Islet of Langerhans (tissue), 1 donor: ENCODE results near the gene EPB41L3.
A peak's percentile ranks its signal among the peaks of the same experiment; 100 is the strongest.
"Not testable (repeated sequence)": the region's sequence is repeated elsewhere in the genome, so short reads cannot be mapped to it uniquely, and the experiment has no call there.

Experiments used
- FAIRE-seq: peaks from one replicate; lab custom pipeline; 2011; peaks lifted over from hg19 to GRCh38; lab: Jason Lieb, UNC

EPB41L3 gene

DNA sequence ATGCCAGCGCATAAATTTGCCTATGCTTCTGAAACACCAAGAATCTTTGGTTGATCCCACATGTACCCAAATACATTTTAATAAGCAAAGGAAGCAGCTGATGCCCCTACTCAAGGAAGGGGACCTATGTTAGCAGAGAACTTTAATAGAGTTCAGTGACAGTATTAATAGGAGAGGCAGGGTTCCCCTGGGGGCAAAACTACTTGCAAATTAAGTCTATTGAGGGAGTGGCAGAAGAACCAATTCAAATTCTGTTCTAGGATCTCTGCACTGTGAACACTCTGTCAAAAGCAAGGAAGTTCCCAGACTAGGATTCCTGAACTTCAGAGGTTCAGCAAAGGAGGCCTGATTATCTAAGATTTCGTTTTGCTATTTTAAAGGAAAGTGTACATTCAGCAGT is 47.5 kb downstream of the EPB41L3 start:
- no peak for FAIRE-seq

- FAIRE-seq = no peak
These were observed 52.9 kb downstream of the EPB41L3 start for GRCh38 chr18:5490753-5491480.

DNA sequence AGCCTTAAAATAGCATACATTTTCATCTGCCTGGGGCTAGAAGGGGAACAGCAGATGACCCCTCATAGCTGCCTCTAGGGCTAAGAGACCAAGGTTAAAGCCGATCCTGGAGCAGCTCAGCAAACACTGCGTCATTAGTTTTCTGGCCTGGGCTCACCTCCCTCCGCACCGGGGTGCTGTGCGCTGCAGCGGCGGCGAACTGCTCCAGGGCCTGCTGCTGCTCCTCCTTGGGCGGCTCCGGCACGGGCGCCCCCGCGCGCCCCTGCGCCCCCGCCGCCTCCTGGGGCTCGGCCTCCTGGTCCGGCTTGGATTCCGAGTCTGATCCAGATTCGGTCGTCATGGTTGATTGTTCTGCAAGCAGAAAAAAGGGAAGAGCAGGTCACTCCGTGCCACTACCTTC is 55.0 kb downstream of the EPB41L3 start:
- no peak for FAIRE-seq

GRCh38 chr18:5488044-5488443 is 55.8 kb downstream of the EPB41L3 start:
- not testable (repeated sequence) for FAIRE-seq

DNA sequence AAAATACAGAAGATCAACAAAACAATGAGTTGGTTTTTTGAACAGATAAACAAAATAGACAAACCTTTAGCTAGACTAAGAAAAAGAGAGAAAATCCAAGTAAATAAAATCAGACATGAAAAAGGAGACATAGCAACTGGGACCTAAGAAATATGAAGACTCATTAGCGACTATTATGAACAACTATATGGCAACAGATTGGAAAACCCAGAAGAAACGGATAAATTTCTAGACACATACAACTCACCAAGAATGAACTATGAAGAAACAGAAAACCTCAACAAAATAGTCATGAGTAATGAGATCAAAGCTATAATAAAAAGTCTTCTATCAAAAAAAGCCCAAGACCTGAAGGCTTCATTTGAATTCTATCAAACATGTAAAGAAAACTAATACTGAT is 59.3 kb downstream of the EPB41L3 start:
- FAIRE-seq = peak; percentile 70

- no peak for FAIRE-seq
These were observed 62.2 kb downstream of the EPB41L3 start for GRCh38 chr18:5481621-5482020.

DNA sequence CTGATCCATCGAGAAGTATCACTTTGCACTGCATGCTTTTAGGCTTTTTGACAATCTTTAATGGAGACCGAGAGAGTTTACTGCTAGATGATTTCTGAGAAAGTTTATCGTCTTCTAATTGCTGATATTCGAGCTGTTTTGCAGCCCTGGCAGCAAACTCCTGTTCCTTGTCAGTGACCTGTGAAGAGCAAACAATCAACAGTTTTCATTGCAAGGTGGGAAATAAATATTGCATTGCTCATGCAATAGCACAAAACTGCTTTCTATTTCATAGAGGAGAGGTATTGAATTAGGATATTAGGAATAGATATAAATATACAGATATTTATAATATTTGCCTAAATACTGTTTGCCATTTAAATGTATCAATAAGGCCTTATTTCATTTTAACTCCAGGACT is 65.5 kb downstream of the EPB41L3 start:
- FAIRE-seq = no peak

DNA sequence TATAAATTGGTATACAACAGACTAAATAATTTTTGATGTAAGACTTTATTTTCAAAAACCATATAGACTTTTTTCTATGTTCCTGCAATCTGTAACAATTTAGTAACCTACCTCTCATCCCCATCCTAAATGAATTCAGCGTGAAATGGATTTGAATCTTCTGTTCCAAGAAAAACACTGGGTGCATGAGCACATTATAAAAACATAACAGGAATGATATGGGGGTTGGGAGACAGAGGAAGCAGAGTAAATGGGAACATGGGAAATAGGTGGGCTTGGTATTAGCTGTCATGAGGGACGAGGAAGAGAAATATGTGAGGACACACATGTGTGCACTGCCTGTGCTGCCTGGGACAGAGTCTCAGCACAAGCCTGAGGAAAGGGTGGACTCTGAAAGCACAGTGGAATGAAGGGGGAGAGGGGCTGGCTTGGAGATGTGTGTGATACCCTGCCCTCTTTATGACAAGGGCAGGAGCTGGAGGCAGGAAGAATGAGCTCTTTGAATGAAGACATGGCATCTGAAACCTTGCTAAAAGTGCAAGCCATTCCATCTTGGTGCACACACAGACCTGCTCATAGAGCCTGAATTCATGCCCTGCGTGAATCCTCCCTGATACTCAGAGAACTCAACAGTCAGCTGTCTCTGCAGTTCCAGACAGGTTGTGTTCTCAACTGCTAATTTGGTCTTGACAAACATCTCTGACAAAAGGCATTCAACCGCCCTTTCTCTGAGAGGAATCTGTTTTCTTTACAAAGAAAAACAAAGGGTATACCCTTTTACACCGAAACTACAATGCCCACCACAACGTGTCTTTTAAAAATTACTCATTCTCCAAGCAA is 66.6 kb downstream of the EPB41L3 start:
- no peak for FAIRE-seq

GRCh38 chr18:5475267-5475666 is 68.5 kb downstream of the EPB41L3 start:
- FAIRE-seq = no peak

DNA sequence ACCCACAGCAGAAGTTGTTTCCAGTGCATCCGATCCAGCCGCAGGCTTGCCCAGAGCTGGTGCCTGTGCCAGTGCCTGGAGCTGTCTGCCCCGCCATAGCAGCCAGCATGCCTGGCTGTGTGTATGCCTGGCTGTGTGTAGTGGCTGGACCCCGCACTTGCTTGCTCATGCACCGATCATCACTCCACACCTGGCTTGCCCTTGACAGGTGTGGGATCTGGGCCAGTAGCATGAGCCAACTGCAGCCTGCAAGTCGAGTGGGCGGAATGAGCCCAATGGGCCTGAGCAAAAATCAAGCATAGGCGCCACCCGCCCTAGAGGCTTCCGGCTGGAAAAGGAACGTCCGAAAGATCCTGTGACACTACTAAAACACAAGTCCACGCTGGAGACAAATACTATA is 74.5 kb downstream of the EPB41L3 start:
- FAIRE-seq = no peak

GRCh38 chr18:5468394-5468793 is 75.4 kb downstream of the EPB41L3 start:
- FAIRE-seq = no peak

- no peak for FAIRE-seq
These were observed 76.1 kb downstream of the EPB41L3 start for GRCh38 chr18:5467671-5468070.

- no peak for FAIRE-seq
These were observed 77.5 kb downstream of the EPB41L3 start for GRCh38 chr18:5466256-5466655.

GRCh38 chr18:5464251-5464650 is 79.5 kb downstream of the EPB41L3 start:
- no peak for FAIRE-seq

GRCh38 chr18:5463831-5464230 is 80.0 kb downstream of the EPB41L3 start:
- no peak for FAIRE-seq

DNA sequence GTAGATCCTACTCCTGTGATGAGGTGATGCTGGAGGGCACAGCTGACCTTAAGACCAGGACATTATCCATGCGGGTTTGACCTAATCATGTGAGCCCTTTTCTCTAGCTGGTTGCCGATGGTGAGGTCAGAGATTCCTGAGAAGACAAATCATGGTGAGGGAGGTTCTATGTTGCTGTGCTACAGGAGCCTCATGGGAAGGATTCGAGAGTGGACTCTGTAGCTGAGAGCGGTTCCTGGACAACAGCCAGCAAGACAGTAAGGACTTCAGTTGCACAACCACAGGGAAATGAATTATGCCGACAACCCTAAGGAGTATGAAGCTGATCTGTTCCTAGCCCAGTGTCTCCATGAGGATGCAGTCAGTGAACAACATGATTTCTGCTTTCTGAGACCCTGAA is 80.4 kb downstream of the EPB41L3 start:
- no peak for FAIRE-seq

- FAIRE-seq = no peak
These were observed 81.6 kb downstream of the EPB41L3 start for GRCh38 chr18:5462227-5462626.

- no peak for FAIRE-seq
These were observed 82.8 kb downstream of the EPB41L3 start for GRCh38 chr18:5461041-5461440.

DNA sequence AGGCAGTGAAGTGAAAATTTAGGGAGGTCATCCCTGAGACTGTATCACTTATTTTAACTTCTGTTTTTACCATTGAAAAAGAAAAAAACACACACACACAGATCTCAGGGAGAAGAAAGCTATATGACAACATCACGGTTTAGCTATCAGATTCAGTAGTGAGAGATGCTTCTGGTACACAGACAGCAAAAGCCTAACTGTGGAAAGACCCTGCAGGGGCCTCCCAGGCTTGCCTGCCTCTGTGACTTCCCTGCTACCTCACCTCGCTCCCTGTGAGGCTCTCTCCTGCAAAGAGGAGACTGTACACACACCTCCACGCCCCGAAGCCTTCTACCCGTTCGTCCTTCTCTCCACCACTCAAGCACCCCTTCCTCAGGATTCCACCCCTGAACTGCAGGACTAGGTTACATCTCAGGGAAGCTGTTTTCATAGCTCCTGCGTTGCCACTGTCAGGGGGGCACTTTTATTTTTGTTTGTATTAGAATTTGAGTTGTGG is 86.3 kb downstream of the EPB41L3 start:
- no peak for FAIRE-seq

- peak; percentile 21 for FAIRE-seq
These were observed 87.0 kb downstream of the EPB41L3 start for GRCh38 chr18:5456577-5457461.

DNA sequence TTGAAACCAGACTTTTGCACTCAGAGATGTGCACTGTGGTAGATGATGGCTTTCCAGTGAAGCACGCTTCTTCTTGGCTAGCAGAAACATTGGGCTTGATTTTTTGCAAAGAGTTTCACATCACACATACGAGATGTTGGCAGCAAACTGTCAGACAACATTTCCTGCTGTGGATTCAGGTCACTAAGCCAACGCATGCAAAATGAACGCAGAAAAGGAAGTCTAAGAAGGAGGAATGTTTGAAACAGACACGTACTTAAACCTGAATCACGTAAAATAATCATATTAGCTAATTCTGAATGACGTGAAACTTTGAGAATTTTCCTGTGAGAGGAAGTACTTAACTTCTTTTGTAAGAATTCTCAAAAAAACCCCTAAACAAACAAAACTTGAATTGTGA is 88.1 kb downstream of the EPB41L3 start:
- FAIRE-seq = no peak

- FAIRE-seq = no peak
These were observed 90.8 kb downstream of the EPB41L3 start for GRCh38 chr18:5452943-5453443.
